CD8-positive, alpha-beta memory T cell (primary cell): Measurements from ENCODE around the gene FBF1. TPM values are rescaled to one million over a fixed set of nuclear protein-coding genes. Genes with fewer than 3 reads are reported as not detected.
A peak's percentile ranks its signal among the peaks of the same experiment; 100 is the strongest.
"Not testable (repeated sequence)": the region's sequence is repeated elsewhere in the genome, so short reads cannot be mapped to it uniquely, and the experiment has no call there.

Experiments used
- CTCF ChIA-PET: fragments of 350-600 bp; sonication (Branson Sonifier 250); formaldehyde crosslinking; loops from one replicate; lab custom pipeline; 2021; ENCODE audit warnings: antibody characterized with exemption; lab: Charles Lee
- POLR2A ChIA-PET: fragments of 350-600 bp; sonication (Branson Sonifier 250); formaldehyde crosslinking; loops from one replicate; lab custom pipeline; 2021; ENCODE audit warnings: antibody characterized with exemption; lab: Charles Lee
- DNase-seq, 5 donors: peaks; one replicate each; pipeline versions ENCODE4 v3.0.0 to v3.0.0-alpha.2; 2020 to 2022; ENCODE audit warnings: mixed read lengths in 1 of 5
- H3K27ac ChIP-seq: one replicate; pipeline ENCODE4 v1.7.0; 2013; ENCODE audit warnings: low read depth, mild to moderate bottlenecking, low read length, moderate library complexity
- H3K27me3 ChIP-seq: 2 replicates; pipeline ENCODE4 v1.7.0; 2013; ENCODE audit warnings: low read length, mild to moderate bottlenecking; ENCODE audit not compliant: insufficient read depth, poor library complexity, severe bottlenecking
- H3K36me3 ChIP-seq: 2 replicates; pipeline ENCODE4 v1.7.0; 2013; ENCODE audit warnings: mild to moderate bottlenecking, low read length, moderate library complexity; ENCODE audit not compliant: insufficient read depth
- H3K4me1 ChIP-seq: 2 replicates; pipeline ENCODE4 v1.7.0; 2013; ENCODE audit warnings: mild to moderate bottlenecking, low read length, moderate library complexity; ENCODE audit not compliant: insufficient read depth
- H3K4me3 ChIP-seq: 2 replicates; pipeline ENCODE4 v1.7.0; 2013; ENCODE audit warnings: mild to moderate bottlenecking, low read length
- H3K9me3 ChIP-seq: 2 replicates; pipeline ENCODE4 v1.7.0; 2013; ENCODE audit warnings: mild to moderate bottlenecking, low read length
- H3K27ac Mint-ChIP-seq, 8 donors: one replicate each; pipeline ENCODE4 v1.8.0; 2020 to 2021; ENCODE audit warnings: mixed read lengths in 8 of 8, mild to moderate bottlenecking in 6 of 8, inconsistent platforms in 3 of 8, moderate library complexity in 3 of 8
- H3K27me3 Mint-ChIP-seq, 2 donors: one replicate each; pipeline ENCODE4 v1.8.0; 2020 to 2021; ENCODE audit warnings: mixed read lengths in 2 of 2, mild to moderate bottlenecking in 1 of 2, moderate library complexity in 1 of 2
- H3K36me3 Mint-ChIP-seq, 3 donors: one replicate each; pipeline ENCODE4 v1.8.0; 2020 to 2021; ENCODE audit warnings: mixed read lengths in 3 of 3, inconsistent platforms in 1 of 3, mild to moderate bottlenecking in 1 of 3
- H3K4me1 Mint-ChIP-seq, 3 donors: one replicate each; pipeline ENCODE4 v1.8.0; 2020 to 2021; ENCODE audit warnings: mixed read lengths in 3 of 3, inconsistent platforms in 1 of 3, mild to moderate bottlenecking in 1 of 3
- H3K4me3 Mint-ChIP-seq, 7 donors: one replicate each; pipeline ENCODE4 v1.8.0; 2020 to 2021; ENCODE audit warnings: mixed read lengths in 7 of 7, mild to moderate bottlenecking in 6 of 7, moderate library complexity in 4 of 7, inconsistent platforms in 2 of 7
- H3K9me3 Mint-ChIP-seq, 5 donors: one replicate each; pipeline ENCODE4 v1.8.0; 2020 to 2022; ENCODE audit warnings: mixed read lengths in 5 of 5, mild to moderate bottlenecking in 3 of 5, moderate library complexity in 2 of 5, inconsistent platforms in 1 of 5
- polyA plus RNA-seq: library from polyadenylated mRNA; unstranded; fragments of 300-500 nt; fragmentation: Illumina TruSeq; gene quantifications from one replicate; pipeline ENCODE4 v1.2.3, GENCODE V29; 2021
- total RNA-seq, 2 experiments: library from RNA; stranded (reverse); gene quantifications; one replicate each; pipeline ENCODE4 v1.2.3, GENCODE V29; 2021

Gene FBF1
- total and polyA plus RNA-seq, 3 experiments from 2014 or later, result 5.7 to 23.8 (median 22.6) TPM

- H3K27ac ChIP-seq, H3K9me3 Mint-ChIP-seq, POLR2A ChIA-PET, H3K4me3 ChIP-seq, H3K27me3 ChIP-seq, H3K9me3 ChIP-seq, H3K27ac Mint-ChIP-seq, H3K4me1 ChIP-seq, H3K4me3 Mint-ChIP-seq, DNase-seq, H3K36me3 ChIP-seq, H3K27me3 Mint-ChIP-seq: not testable (repeated sequence)
- CTCF ChIA-PET, result interaction anchor here (1.6 kb wide), 1 partner anchor 15 kb away, joined by 6 read pairs; no protein-coding TSS in a partner anchor
- peaks cover 14 to 40% (median 32%) of the 10 kb centered on the region in 3 donors for H3K4me1 Mint-ChIP-seq
- H3K36me3 Mint-ChIP-seq, result peaks cover 0 to 37% (median 9%) of the 10 kb centered on the region in 3 donors
Observed at GRCh38 chr17:75969044-75969443, 28.2 kb upstream of the FBF1 start.

GRCh38 chr17:75965468-75965867 is 24.6 kb upstream of the FBF1 start:
- no peaks in the 10 kb centered on the region for H3K4me1 ChIP-seq
- no peaks in the 10 kb centered on the region for H3K27me3 Mint-ChIP-seq
- no peaks in the 10 kb centered on the region for H3K9me3 Mint-ChIP-seq
- peaks cover 0 to 19% (median 11%) of the 10 kb centered on the region in 3 donors for H3K36me3 Mint-ChIP-seq
- POLR2A ChIA-PET, result interaction anchor here (0.7 kb wide), 1 partner anchor 68 kb away, joined by 5 read pairs; no protein-coding TSS in a partner anchor
- H3K27ac ChIP-seq, result no peak overlapping the region
- no peak overlapping the region for H3K4me3 ChIP-seq
- H3K9me3 ChIP-seq, result no peaks in the 10 kb centered on the region
- no peaks in the 10 kb centered on the region for H3K36me3 ChIP-seq
- H3K4me1 Mint-ChIP-seq, result peaks cover 10 to 25% (median 20%) of the 10 kb centered on the region in 3 donors
- no peak overlapping the region for H3K4me3 Mint-ChIP-seq
- H3K27me3 ChIP-seq, result no peaks in the 10 kb centered on the region
- CTCF ChIA-PET, result interaction anchor here (1.4 kb wide), 1 partner anchor 49 kb away, joined by 4 read pairs; no protein-coding TSS in a partner anchor
- peak overlapping the region in 1 of 8 donors; percentile 74 for H3K27ac Mint-ChIP-seq
- DNase-seq, result no peak

GRCh38 chr17:75959839-75960511 is 19.1 kb upstream of the FBF1 start:
- Mint-ChIP-seq H3K27ac (no peak overlapping the region), H3K9me3 (no peaks in the 10 kb centered on the region), H3K27me3 (no peaks in the 10 kb centered on the region), H3K36me3 (peaks cover 0 to 40% (median 7%) of the 10 kb centered on the region in 3 donors), H3K4me1 (peaks cover 4 to 25% (median 24%) of the 10 kb centered on the region in 3 donors), H3K4me3 (no peak overlapping the region)
- POLR2A ChIA-PET, result no interaction called here
- CTCF ChIA-PET, result interaction anchor here (1.0 kb wide), 1 partner anchor 54 kb away, joined by 3 read pairs; no protein-coding TSS in a partner anchor
- H3K9me3 ChIP-seq, result no peaks in the 10 kb centered on the region
- no peak overlapping the region for H3K27ac ChIP-seq
- no peak for DNase-seq
- H3K27me3 ChIP-seq, result no peaks in the 10 kb centered on the region
- H3K36me3 ChIP-seq, result peaks cover 9% of the 10 kb centered on the region
- H3K4me3 ChIP-seq, result no peak overlapping the region
- no peaks in the 10 kb centered on the region for H3K4me1 ChIP-seq

- ChIA-PET CTCF (interaction anchor here (1.0 kb wide), 1 partner anchor 54 kb away, joined by 3 read pairs; no protein-coding TSS in a partner anchor), POLR2A (no interaction called here)
- Histone ChIP-seq H3K27me3 (no peaks in the 10 kb centered on the region), H3K4me1 (no peaks in the 10 kb centered on the region), H3K27ac (no peak overlapping the region), H3K4me3 (no peak overlapping the region), H3K36me3 (peaks cover 12% of the 10 kb centered on the region), H3K9me3 (no peaks in the 10 kb centered on the region)
- H3K4me3 Mint-ChIP-seq, result no peak overlapping the region
- H3K9me3 Mint-ChIP-seq, result no peaks in the 10 kb centered on the region
- peaks cover 0 to 41% (median 5%) of the 10 kb centered on the region in 3 donors for H3K36me3 Mint-ChIP-seq
- no peaks in the 10 kb centered on the region for H3K27me3 Mint-ChIP-seq
- peak overlapping the region in 1 of 8 donors; percentile 0 for H3K27ac Mint-ChIP-seq
- DNase-seq, result no peak
- peaks cover 2 to 25% (median 18%) of the 10 kb centered on the region in 3 donors for H3K4me1 Mint-ChIP-seq
Observed at GRCh38 chr17:75959051-75959838, 18.4 kb upstream of the FBF1 start.

GRCh38 chr17:75950855-75951554 is 10.2 kb upstream of the FBF1 start:
- H3K27me3 Mint-ChIP-seq, result no peaks in the 10 kb centered on the region
- H3K9me3 Mint-ChIP-seq, result no peaks in the 10 kb centered on the region
- H3K27ac Mint-ChIP-seq, result peak overlapping the region in 2 of 8 donors; percentile 23 to 36
- no peaks in the 10 kb centered on the region for H3K4me1 ChIP-seq
- no peak overlapping the region for H3K4me3 ChIP-seq
- H3K4me1 Mint-ChIP-seq, result peaks cover 0 to 6% (median 0%) of the 10 kb centered on the region in 3 donors
- H3K27ac ChIP-seq, result no peak overlapping the region
- no peak overlapping the region for H3K4me3 Mint-ChIP-seq
- no peak for DNase-seq
- ChIA-PET CTCF (interaction anchor here (0.8 kb wide), 1 partner anchor 46 kb away, joined by 3 read pairs; the partner anchor contains the start of gene MRPL38), POLR2A (no interaction called here)
- peaks cover 5 to 78% (median 18%) of the 10 kb centered on the region in 3 donors for H3K36me3 Mint-ChIP-seq
- no peaks in the 10 kb centered on the region for H3K27me3 ChIP-seq
- no peaks in the 10 kb centered on the region for H3K9me3 ChIP-seq
- H3K36me3 ChIP-seq, result peaks cover 46% of the 10 kb centered on the region

- CTCF ChIA-PET, result no interaction called here
- DNase-seq, result no peak
- no peak overlapping the region for H3K27ac ChIP-seq
- H3K27me3 ChIP-seq, result no peaks in the 10 kb centered on the region
- no peak overlapping the region for H3K4me3 ChIP-seq
- no peak overlapping the region for H3K4me3 Mint-ChIP-seq
- H3K27me3 Mint-ChIP-seq, result no peaks in the 10 kb centered on the region
- peaks cover 0 to 6% (median 0%) of the 10 kb centered on the region in 3 donors for H3K4me1 Mint-ChIP-seq
- H3K27ac Mint-ChIP-seq, result no peak overlapping the region
- POLR2A ChIA-PET, result no interaction called here
- peaks cover 41% of the 10 kb centered on the region for H3K36me3 ChIP-seq
- H3K4me1 ChIP-seq, result no peaks in the 10 kb centered on the region
- H3K36me3 Mint-ChIP-seq, result peaks cover 5 to 76% (median 18%) of the 10 kb centered on the region in 3 donors
- H3K9me3 ChIP-seq, result no peaks in the 10 kb centered on the region
- no peaks in the 10 kb centered on the region for H3K9me3 Mint-ChIP-seq
Observed at GRCh38 chr17:75950421-75950820, 9.6 kb upstream of the FBF1 start.

GRCh38 chr17:75945211-75945610 is 4.4 kb upstream of the FBF1 start:
- H3K9me3 Mint-ChIP-seq, result no peaks in the 10 kb centered on the region
- Histone ChIP-seq H3K4me1 (peaks cover 8% of the 10 kb centered on the region), H3K36me3 (peaks cover 10% of the 10 kb centered on the region), H3K27ac (no peak overlapping the region), H3K27me3 (no peaks in the 10 kb centered on the region), H3K9me3 (no peaks in the 10 kb centered on the region), H3K4me3 (no peak overlapping the region)
- ChIA-PET POLR2A (no interaction called here), CTCF (no interaction called here)
- H3K27ac Mint-ChIP-seq, result no peak overlapping the region
- no peak overlapping the region for H3K4me3 Mint-ChIP-seq
- H3K4me1 Mint-ChIP-seq, result peaks cover 9 to 16% (median 10%) of the 10 kb centered on the region in 3 donors
- DNase-seq, result no peak
- no peaks in the 10 kb centered on the region for H3K27me3 Mint-ChIP-seq
- H3K36me3 Mint-ChIP-seq, result peaks cover 0 to 47% (median 3%) of the 10 kb centered on the region in 3 donors
